HG03558 (cell line): ENCODE data around the gene PNMA6E.
"Not testable (repeated sequence)": the region's sequence is repeated elsewhere in the genome, so short reads cannot be mapped to it uniquely, and the experiment has no call there.

Experiments
- ATAC-seq: cut with Tn5 transposase; IDR thresholded peaks from one replicate; pipeline ENCODE4 v1.9.1; 2021; ENCODE audit warnings: moderate number of reproducible peaks; ENCODE audit not compliant: unreplicated experiment; ENCODE audit errors: extremely low read depth

Gene PNMA6E

DNA sequence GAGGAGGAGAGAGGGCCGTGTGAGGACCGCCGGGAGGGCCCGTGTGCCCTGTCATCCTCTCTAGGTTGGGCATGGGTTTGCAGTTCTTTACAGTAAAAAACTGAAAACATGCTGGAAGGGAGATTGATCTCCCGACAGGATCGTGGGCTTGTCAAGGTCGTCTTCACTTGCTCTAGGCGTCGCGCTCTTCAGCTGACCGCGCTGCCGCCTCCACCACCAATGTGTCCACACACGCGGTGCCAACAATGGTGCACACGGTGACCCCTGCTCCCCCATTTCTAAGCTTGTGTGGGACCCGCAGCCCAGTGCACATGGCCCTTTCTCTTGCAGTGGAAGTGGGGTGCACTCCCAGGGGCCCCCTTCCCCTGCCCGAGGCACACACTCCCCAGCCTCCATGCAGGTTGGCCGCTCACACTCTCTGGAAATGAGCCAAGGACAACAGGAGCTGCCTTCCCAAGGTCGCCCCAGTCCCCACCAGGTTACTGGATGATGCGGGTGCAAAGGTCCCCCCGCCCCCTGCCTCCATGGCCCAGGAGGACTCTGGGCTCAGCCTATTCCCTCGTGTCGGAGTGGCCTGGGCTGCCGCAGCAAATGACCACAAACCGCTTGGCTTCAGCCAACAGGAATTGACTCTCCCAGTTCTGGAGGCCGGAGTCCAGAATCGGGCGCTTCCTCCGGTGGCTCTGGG is 8.4 kb upstream of the PNMA6E start:
- ATAC-seq, result no peak

DNA sequence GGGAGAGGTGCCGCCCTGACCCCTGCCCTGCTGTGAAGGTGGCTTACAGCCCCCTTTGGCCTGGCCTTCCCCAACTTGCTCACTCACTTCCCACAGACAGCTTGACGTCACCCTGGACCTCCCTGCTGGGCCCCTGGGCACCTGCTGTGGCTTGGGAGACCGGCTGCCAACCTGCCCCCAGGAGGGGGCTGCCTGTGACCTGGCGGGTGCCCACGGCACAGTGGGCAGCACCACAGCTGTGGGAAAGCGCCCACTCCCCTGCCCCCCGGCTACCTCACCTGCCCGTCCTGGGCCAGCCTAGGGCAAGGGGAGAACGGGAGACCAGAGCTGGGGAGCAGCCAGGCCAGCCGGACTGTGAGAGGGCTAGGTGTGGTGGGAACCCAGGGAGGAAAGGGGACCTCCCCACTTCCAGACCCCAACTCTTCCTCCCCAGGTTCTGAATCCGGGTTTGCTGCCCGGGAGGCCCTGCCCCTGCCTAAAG is 7.8 kb upstream of the PNMA6E start:
- no peak for ATAC-seq

DNA sequence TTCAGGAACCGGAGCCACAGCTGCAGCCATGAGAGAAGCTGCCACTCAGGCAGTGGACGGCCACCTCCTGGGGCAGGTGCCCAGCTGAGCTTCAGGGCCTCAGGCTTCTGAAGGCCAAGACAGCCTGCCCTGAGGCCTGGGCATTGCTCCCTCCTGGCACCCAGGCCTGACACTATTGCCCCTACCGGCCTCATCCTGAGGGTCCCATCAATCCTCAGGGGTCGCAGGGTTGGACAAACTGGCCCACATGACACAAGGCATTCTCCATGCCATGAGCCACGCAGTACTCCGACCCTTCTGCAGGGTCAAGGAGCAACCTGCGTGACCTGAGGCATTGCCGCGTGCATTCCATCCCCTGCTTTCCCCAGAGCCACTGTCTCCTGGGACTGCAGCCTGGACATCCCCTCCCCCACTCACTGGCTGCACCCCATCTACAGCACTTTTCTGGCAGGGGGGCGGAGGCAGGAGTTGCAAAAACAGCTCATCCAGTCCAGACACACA is 7.1 kb upstream of the PNMA6E start:
- ATAC-seq, result no peak

DNA sequence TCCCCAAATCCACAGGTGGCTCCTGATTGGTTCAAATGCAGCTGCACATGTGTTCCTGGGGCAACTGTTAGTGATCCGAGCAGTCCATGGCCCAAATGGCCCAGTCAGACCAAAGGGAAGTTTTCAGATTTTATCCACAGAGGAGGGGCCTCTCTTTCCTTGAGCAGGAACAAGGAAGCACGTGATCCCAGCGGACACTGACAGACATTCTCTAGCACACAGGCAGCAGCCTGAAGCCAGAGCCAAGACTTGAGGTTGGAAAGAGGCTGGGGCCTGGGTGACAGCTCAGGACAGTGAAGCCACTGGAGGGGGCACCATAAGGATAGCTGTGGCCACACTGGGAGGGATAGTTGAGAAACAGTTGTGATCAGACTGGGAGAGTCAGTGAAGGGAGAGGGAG is 6.6 kb upstream of the PNMA6E start:
- no peak for ATAC-seq

DNA sequence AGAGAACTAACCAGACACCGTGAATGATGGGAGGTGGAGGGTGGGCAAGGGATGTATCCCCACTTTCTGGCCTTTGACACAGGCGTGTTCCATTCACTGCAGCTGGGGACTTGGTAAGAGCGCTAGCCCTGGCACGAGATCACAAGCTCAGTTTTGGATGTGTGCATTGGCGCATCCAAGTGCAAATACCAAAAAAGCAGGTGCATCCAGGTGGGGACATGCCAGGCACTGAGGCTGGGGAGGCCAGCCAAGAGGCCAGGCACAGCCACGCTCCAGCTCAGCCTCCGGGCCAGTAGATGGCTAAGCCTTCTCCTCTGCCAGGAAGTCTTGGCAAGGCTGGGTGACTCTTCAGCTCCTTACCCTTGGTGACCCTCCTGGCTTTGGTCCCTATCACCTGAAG is 5.8 kb upstream of the PNMA6E start:
- ATAC-seq, result no peak

DNA sequence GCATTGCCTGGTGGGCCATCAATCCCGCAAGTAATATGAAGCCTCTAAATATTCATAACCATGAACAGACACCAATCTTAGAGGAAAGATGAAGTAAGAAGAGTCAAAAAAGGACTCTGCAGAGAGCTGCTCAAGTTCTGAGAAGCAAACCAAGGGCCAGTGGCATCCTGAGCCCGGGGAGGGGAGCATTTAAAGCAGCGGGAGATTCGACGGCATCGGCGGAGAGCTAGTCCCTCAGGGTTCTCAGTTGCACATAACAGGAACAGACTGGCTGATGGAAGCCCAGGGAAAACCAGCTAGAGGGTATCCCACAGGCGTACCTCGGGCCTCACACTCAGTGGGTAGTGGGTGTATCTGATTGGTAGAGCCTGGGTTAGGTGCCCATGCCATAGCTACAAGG is 4.9 kb upstream of the PNMA6E start:
- no peak for ATAC-seq

DNA sequence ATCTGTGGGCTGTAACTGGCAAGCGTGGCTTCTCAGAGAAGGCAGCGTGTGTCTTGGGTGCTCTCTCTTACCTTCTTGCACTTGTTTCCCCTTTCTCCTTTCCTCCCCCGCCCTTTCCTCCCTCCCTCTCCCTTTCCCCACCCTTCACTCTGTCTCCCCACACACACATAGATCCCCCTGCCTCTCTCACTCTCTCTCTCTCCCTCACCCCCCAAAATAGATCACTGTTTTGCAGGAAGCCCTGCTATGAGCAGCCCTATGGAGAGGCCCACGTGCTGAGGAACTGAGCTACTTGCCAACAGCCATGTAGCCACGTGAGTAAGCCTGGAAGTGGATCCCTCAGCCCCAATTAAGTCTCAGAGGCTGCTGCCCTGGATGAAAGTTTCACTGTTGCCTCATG is 4.3 kb upstream of the PNMA6E start:
- ATAC-seq, result no peak

DNA sequence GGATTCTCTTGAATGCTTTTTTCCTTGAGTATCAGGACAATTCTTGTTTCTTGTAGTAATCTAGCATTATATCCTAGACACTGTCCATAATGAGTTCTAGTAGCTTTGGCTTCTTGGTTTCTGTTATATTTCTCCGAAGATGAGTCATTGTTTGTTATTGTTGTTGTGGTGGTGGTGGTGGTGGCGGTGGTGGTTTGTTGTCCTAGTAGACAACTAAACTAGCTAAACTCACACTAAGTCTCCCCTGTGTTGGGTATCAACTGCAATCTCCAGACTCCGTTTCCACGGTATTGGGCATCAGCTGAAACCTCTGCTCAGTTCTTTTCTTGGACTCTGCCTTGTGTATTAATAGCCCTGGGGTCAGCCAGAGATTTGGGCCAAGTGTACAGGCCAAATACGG is 3.2 kb upstream of the PNMA6E start:
- ATAC-seq, result not testable (repeated sequence)

DNA sequence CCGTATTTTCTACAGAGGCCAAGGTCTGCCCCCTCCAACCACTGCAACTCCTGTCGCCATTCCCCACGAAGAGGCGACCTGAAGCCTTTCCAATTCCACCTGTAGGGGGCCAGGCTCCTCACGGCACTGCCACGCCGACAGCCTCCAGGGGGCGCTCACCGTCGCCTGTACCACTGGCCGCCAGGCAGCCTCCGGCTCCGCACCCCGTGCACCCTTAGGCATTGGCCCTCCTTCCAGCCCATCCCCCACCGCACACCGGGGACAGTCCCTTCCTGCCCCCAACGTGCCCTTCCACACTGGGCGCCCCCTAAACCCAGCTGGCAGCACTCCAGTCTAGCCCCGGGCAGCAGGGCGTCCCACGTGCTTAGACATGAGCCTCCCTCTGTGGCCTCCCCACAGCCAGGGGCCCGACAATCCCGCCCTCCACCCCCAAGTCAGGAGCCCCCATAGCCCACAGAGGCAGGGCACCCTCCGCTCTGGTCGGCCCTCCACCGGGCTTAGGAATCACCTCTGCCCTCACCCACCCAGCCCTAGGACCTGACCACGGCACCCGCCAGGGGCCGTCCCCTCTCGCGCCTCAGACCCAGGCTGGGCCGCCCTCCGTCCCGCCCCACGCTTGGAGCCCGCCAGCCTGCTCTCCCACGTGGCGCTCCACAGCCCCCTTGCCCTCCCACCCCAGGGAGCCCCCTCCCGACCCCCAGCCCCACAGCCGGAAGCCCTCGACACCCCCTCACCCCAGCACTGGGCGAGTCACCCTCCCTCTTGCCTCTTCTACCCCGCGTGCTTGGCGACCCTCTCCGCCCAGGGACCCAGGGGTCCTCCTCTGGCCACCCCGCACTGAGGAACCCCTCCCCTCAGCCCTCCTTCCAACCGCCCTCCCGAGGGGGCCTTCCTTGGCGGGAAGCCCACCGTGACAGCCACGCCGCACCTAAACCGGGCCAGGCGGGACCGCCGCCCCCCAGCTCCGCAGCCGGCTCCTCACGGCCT is 711 bp downstream of the PNMA6E start:
- ATAC-seq, result no peak

DNA sequence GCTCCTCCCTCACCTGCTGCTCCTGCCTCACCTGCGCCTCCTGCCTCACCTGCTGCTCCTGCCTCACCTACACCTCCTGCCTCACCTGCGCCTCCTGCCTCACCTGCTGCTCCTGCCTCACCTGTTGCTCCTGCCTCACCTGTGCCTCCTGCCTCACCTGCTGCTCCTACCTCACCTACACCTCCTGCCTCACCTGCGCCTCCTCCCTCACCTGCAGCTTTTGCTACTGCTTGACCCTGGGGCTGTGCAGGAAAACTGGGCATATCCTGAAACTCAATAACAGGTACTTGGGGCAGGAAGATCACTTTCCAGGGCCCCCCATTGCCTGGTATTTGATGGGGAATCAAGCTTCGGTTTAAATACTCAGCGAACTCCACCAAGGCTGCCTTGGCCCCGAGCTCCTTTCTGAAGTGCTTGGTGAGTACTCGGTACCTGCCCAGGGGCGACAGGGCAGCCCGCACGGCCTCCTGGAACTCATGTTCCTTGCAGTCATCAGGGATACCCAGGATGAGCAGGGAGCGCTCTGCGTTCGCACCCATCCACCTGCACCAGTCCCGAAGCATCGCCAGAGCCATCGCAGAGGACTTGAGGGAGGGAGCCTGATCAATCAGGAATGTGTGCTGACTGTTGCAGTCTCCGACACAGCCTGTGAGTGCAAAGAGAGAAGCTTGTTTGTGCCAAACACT is 2.7 kb downstream of the PNMA6E start:
- no peak for ATAC-seq

DNA sequence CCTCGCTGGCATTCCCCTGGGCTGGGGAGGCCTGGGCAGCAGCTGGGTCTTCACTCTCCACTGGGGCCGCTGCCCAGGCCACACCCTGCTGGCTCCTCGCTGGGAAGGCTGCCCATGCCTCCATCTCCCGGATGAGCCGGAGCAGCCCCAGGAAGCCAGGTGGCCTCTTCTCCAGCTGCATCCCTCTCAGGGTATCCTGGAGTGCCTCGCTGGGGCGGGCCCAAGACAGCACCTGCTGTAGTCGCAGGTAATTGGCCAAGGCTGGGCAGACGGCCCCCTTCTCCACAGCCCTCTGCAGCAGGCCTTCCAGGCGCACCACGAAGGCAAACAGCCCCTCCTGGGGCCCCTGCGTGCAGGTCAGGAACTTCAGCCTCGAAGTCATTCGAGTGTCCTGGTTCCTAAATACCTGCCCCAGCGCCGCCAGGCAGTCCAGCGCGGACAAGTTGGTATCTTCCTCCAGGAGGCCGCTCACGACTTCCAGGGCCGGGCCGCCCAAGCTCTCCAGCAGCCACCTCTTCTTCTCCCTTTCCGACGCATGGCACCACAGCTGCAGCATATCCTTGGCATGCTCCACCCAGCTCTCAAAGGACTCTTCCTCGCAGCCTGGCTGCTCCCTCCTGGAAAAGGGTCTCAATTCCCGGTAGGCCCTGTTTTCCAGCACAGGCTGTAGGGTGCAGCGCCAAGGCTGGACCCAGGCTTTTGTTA is 3.7 kb downstream of the PNMA6E start:
- no peak for ATAC-seq

DNA sequence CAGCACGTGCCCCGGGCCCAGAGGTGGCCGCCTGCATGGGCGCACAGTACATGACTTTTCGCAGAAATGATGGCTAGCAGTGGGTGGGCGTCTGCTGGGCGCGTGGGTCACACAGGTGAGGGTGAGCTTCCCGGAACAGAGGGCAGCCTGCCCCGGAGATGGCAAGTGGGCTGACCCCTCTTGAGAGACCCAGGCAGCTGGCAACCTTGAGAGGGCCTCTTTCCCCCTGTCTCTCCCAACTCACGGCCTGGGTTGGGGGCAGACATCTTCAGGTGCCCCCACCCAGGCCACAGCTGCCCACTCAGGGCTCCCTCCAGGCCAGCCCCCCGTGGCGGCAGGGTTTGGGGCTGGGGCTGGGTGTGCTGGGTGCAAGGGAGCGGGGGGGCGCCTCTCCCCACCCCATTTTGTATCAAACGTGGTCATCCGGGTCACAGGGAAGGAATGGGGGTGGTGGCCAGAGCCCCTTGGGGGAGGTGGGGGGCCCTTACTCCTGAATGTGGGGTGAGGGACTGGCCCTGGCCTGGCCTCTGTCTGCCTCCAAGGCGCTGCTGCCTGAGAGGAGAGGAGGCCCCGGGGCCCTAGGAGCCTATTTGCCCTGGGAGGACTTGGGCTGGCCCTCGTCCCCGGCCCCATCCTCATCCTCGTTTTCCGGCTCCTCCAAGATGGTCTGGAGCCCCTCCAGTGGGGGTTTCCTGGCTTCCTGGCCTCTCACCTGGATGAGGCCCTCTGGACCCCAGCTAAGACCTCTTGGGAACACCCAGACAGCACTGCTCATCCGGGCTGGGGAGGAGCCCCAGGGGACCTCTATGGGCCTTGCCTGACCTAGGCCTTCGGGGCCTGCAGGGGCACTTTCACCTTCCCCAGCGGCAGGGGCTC is 4.6 kb downstream of the PNMA6E start:
- ATAC-seq, result no peak

DNA sequence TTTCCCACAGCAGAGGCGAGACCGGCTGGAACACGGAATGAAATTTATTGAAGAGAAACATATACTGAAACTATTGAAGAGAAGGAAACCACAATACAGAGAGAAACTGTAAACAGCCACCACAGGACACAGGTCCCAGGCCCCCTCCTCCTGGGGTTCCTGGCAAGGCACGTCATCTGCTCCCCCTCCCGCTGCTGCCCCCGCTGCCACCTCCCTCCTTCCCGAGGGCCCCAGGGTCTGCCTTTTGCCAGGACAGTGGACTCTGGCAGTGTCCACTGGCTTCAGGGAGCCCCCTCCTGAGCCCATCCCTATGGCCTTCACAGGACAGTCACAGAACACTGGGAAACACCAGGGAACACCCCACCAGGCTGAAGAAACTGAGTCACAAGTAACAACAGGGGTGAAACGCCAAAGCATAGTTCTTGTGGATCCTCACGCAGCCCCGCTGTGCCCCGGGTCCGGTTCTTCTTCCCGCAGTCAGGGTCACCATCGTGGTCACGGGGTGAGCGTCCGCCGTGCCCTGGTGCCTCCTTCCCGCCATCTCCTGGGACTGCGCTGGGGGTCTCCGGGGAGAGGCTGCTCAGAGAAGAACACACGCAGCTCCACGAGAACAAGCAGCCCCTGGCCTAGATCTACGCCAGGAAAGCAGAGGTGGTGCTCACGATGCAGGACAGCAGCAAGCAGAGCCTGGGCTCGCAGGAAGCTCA is 5.4 kb downstream of the PNMA6E start:
- no peak for ATAC-seq

DNA sequence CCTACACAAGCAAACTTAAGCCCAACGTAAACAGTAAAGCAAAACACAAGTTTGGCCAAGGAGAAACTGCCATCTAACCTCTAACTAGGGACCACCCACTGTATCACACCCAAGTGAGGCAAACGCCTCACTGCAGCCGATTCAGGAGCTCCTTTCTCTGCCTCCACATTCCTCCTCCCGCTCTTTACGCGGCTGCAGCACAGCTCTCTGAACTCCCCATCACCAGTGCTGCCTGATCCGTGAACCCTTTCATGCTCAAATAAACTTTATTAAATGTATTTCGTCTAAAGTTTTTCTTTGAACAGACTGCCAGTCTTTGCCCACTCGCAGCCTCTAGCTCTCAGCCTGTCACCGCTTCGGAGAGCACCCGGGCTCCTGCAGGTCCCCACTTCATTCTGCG is 6.5 kb downstream of the PNMA6E start:
- no peak for ATAC-seq

DNA sequence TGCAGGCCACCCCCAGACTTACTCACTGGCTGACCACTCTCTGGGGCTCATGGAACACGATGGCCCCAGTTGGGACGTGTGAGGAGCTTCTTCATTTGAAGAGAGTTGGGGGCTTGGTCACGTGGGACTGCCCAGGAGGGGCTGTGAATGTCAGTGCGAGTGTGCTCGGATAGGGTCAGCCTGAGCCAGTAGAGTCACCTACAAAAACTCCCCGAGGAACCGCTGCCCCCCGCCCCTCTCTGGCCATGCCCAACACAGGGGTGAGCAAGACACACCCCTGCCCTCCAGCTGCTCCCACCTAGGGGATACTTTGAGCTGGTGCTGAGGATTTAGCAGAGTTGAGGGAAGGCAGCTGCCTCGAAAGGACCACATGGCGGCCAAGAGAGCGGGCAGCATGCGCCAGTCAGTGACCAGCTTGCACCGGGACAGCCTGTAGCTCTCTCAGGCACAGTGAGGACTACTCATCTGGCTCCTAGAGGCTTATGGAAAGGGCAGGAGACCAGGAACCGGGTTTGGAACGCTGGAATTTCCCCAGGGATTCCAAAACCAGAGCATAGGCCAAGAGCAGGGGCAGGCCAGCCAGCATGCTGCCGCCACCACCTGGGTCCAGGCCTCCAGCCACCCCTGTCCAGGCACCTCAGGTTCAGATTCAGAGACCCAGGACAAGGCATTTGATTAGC is 8.4 kb downstream of the PNMA6E start:
- ATAC-seq, result no peak

DNA sequence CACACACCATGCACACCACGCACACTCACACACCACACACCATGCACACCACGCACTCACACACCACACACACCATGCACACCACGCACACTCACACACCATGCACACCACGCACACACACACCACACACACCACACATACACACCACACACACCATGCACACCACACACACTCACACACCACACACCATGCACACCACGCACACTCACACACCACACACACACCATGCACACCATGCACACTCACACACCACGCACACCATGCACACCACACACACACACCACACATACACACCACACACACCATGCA is 11.7 kb downstream of the PNMA6E start:
- ATAC-seq, result not testable (repeated sequence)

DNA sequence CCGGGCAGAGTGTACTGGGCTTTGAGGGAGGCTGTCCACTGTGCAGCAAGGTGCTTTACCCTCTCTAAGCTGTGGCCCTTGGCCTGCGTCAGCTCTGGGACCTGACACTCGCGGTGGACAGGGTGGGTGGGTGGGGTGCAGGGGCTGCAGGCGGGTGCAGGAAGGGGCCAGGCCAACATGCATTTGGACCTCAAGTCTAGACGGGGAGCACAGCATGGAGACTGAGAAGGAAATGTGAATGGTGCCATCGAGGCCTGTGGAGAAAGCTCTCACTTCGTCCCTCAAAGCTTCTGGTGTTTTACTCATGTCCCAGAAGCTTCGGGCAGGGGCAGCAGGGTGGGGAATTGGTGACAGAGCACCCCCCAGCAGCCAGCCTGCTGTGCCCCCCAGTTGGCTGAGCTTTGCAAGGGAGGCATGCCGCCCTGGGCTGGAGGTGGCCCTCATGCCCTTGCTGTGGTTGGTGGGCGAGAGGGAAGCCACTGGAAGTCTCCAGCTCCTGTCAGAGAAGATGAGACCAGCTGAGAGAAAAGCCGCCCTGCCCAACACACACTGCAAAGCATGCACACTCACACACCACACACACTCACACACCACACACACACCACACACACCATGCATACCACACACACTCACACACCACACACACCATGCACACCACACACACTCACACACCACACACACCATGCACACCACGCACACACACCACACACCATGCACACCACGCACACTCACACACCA is 12.3 kb downstream of the PNMA6E start:
- ATAC-seq, result no peak
